Stimulated activated naive B cell treated with anti-CD40 and anti-IgM and Interleukin-4, amounts not matched to agents 10 μg/mL and 1 μg/mL and 100 μg/mL, for 72 hours (primary cell): ENCODE data around the gene ZNF654.
"Not testable (repeated sequence)": the region's sequence is repeated elsewhere in the genome, so short reads cannot be mapped to it uniquely, and the experiment has no call there.

Experiments
- ATAC-seq, 2 donors: fragments of 150-1000 bp; cut with Tn5 transposase; replicated peaks; 2 replicates each; pipeline ENCODE4 v1.10.0; 2021; ENCODE audit warnings: moderate library complexity in 1 of 2
- DNase-seq: peaks from one replicate; pipeline ENCODE4 v3.0.0; 2021
- H3K27ac Mint-ChIP-seq: one replicate; pipeline ENCODE4 v1.8.0; 2022; ENCODE audit warnings: mild to moderate bottlenecking, mixed read lengths
- H3K27me3 Mint-ChIP-seq, 2 donors: one replicate each; pipeline ENCODE4 v1.8.0; 2022; ENCODE audit warnings: mixed read lengths in 2 of 2
- H3K36me3 Mint-ChIP-seq, 2 donors: one replicate each; pipeline ENCODE4 v1.8.0; 2022; ENCODE audit warnings: mixed read lengths in 2 of 2, mild to moderate bottlenecking in 1 of 2
- H3K4me1 Mint-ChIP-seq, 2 donors: one replicate each; pipeline ENCODE4 v1.8.0; 2022; ENCODE audit warnings: mixed read lengths in 2 of 2, mild to moderate bottlenecking in 1 of 2
- H3K4me3 Mint-ChIP-seq, 2 donors: one replicate each; pipeline ENCODE4 v1.8.0; 2022; ENCODE audit warnings: mild to moderate bottlenecking in 2 of 2, mixed read lengths in 2 of 2, moderate library complexity in 1 of 2
- H3K9me3 Mint-ChIP-seq, 2 donors: one replicate each; pipeline ENCODE4 v1.8.0; 2022; ENCODE audit warnings: mixed read lengths in 2 of 2, mild to moderate bottlenecking in 1 of 2

Gene ZNF654

GRCh38 chr3:88058581-88059379 lies at the start of gene ZNF654, which contains the start of gene CGGBP1:
TSS of gene ZNF654 (plus strand) at chr3:88059255. CDS start at chr3:88059320, 65 bp downstream.
TSS of gene CGGBP1 (minus strand) at chr3:88059005. CDS start at chr3:88055976, 3,029 bp downstream.
- Mint-ChIP-seq H3K27ac (peak within 1 kb of the TSS; percentile 99), H3K9me3 (no peaks in the 10 kb centered on the region), H3K4me3 (peak within 1 kb of the TSS; percentile 96 to 99), H3K27me3 (no peaks in the 10 kb centered on the region), H3K36me3 (peaks cover 16 to 23% of the 10 kb centered on the region in 2 donors), H3K4me1 (peaks cover 17 to 40% of the 10 kb centered on the region in 2 donors)
- peak; percentile 99 for DNase-seq
- ATAC-seq: peak; percentile 91 to 94

- Mint-ChIP-seq H3K27me3 (no peaks in the 10 kb centered on the region), H3K27ac (no peak overlapping the region), H3K36me3 (no peaks in the 10 kb centered on the region), H3K9me3 (no peaks in the 10 kb centered on the region), H3K4me3 (no peak overlapping the region), H3K4me1 (peaks cover 10 to 14% of the 10 kb centered on the region in 2 donors)
- DNase-seq (no peak), ATAC-seq (no peak)
These were observed 48.2 kb upstream of the ZNF654 start for GRCh38 chr3:88010810-88011209.

GRCh38 chr3:88013592-88013991 lies 45.5 kb upstream of the ZNF654 start:
- DNase-seq (no peak), ATAC-seq (no peak)
- Mint-ChIP-seq H3K27me3 (peaks cover 0 to 10% of the 10 kb centered on the region in 2 donors), H3K4me3 (no peak overlapping the region), H3K4me1 (peaks cover 7 to 10% of the 10 kb centered on the region in 2 donors), H3K27ac (no peak overlapping the region), H3K36me3 (no peaks in the 10 kb centered on the region), H3K9me3 (no peaks in the 10 kb centered on the region)

GRCh38 chr3:88015656-88016055 lies 43.4 kb upstream of the ZNF654 start:
- H3K4me1 Mint-ChIP-seq, ATAC-seq, H3K9me3 Mint-ChIP-seq, DNase-seq, H3K27ac Mint-ChIP-seq, H3K27me3 Mint-ChIP-seq, H3K4me3 Mint-ChIP-seq, H3K36me3 Mint-ChIP-seq: not testable (repeated sequence)

GRCh38 chr3:88019024-88019423 lies 40.0 kb upstream of the ZNF654 start:
- H3K27ac Mint-ChIP-seq: no peak overlapping the region
- peaks cover 0 to 10% of the 10 kb centered on the region in 2 donors for H3K27me3 Mint-ChIP-seq
- no peak overlapping the region for H3K4me3 Mint-ChIP-seq
- H3K36me3 Mint-ChIP-seq: no peaks in the 10 kb centered on the region
- peaks cover 0 to 2% of the 10 kb centered on the region in 2 donors for H3K4me1 Mint-ChIP-seq
- ATAC-seq (peak; percentile 84 to 96), DNase-seq (no peak)
- H3K9me3 Mint-ChIP-seq: peaks cover 3 to 4% of the 10 kb centered on the region in 2 donors

GRCh38 chr3:88025001-88025552 lies 34.0 kb upstream of the ZNF654 start:
- peaks cover 0 to 8% of the 10 kb centered on the region in 2 donors for H3K4me1 Mint-ChIP-seq
- no peaks in the 10 kb centered on the region for H3K36me3 Mint-ChIP-seq
- peaks cover 6 to 8% of the 10 kb centered on the region in 2 donors for H3K9me3 Mint-ChIP-seq
- no peak overlapping the region for H3K27ac Mint-ChIP-seq
- ATAC-seq: no peak
- no peaks in the 10 kb centered on the region for H3K27me3 Mint-ChIP-seq
- no peak for DNase-seq
- H3K4me3 Mint-ChIP-seq: no peak overlapping the region

GRCh38 chr3:88028876-88029275 lies 30.2 kb upstream of the ZNF654 start:
- peaks cover 12 to 36% of the 10 kb centered on the region in 2 donors for H3K4me1 Mint-ChIP-seq
- DNase-seq (no peak), ATAC-seq (no peak)
- no peaks in the 10 kb centered on the region for H3K36me3 Mint-ChIP-seq
- peaks cover 4% of the 10 kb centered on the region in 2 donors for H3K9me3 Mint-ChIP-seq
- H3K4me3 Mint-ChIP-seq: no peak overlapping the region
- no peaks in the 10 kb centered on the region for H3K27me3 Mint-ChIP-seq
- H3K27ac Mint-ChIP-seq: no peak overlapping the region

GRCh38 chr3:88030210-88030609 lies 28.8 kb upstream of the ZNF654 start:
- peak overlapping the region; percentile 4 to 50 for H3K4me3 Mint-ChIP-seq
- no peak for DNase-seq
- no peaks in the 10 kb centered on the region for H3K36me3 Mint-ChIP-seq
- no peaks in the 10 kb centered on the region for H3K27me3 Mint-ChIP-seq
- peaks cover 4% of the 10 kb centered on the region in 2 donors for H3K9me3 Mint-ChIP-seq
- H3K27ac Mint-ChIP-seq: no peak overlapping the region
- ATAC-seq: no peak
- peaks cover 12 to 43% of the 10 kb centered on the region in 2 donors for H3K4me1 Mint-ChIP-seq

- ATAC-seq (peak; percentile 65 to 68), DNase-seq (no peak)
- H3K27ac Mint-ChIP-seq: peak overlapping the region; percentile 44
- peaks cover 0 to under 1% of the 10 kb centered on the region in 2 donors for H3K27me3 Mint-ChIP-seq
- no peaks in the 10 kb centered on the region for H3K36me3 Mint-ChIP-seq
- H3K4me1 Mint-ChIP-seq: peaks cover 12 to 43% of the 10 kb centered on the region in 2 donors
- H3K9me3 Mint-ChIP-seq: no peaks in the 10 kb centered on the region
- peak overlapping the region; percentile 77 to 84 for H3K4me3 Mint-ChIP-seq
These were observed 27.4 kb upstream of the ZNF654 start for GRCh38 chr3:88031642-88032077.

- H3K27me3 Mint-ChIP-seq: peaks cover 0 to 4% of the 10 kb centered on the region in 2 donors
- H3K27ac Mint-ChIP-seq: peak overlapping the region; percentile 44
- H3K4me1 Mint-ChIP-seq: peaks cover 12 to 43% of the 10 kb centered on the region in 2 donors
- H3K36me3 Mint-ChIP-seq: no peaks in the 10 kb centered on the region
- peak overlapping the region; percentile 77 to 84 for H3K4me3 Mint-ChIP-seq
- DNase-seq (no peak), ATAC-seq (peak in 1 of 2 donors; percentile 16)
- H3K9me3 Mint-ChIP-seq: no peaks in the 10 kb centered on the region
These were observed 26.8 kb upstream of the ZNF654 start for GRCh38 chr3:88032245-88032644.

GRCh38 chr3:88033079-88033478 lies 26.0 kb upstream of the ZNF654 start:
- H3K9me3 Mint-ChIP-seq: no peaks in the 10 kb centered on the region
- peaks cover 0 to 11% of the 10 kb centered on the region in 2 donors for H3K27me3 Mint-ChIP-seq
- peaks cover 12 to 43% of the 10 kb centered on the region in 2 donors for H3K4me1 Mint-ChIP-seq
- no peak for ATAC-seq
- no peak overlapping the region for H3K4me3 Mint-ChIP-seq
- DNase-seq: no peak
- H3K36me3 Mint-ChIP-seq: no peaks in the 10 kb centered on the region
- no peak overlapping the region for H3K27ac Mint-ChIP-seq

GRCh38 chr3:88033808-88034207 lies 25.2 kb upstream of the ZNF654 start:
- no peaks in the 10 kb centered on the region for H3K9me3 Mint-ChIP-seq
- H3K36me3 Mint-ChIP-seq: no peaks in the 10 kb centered on the region
- DNase-seq (no peak), ATAC-seq (no peak)
- peaks cover 12 to 43% of the 10 kb centered on the region in 2 donors for H3K4me1 Mint-ChIP-seq
- H3K4me3 Mint-ChIP-seq: no peak overlapping the region
- H3K27ac Mint-ChIP-seq: no peak overlapping the region
- peaks cover 0 to 11% of the 10 kb centered on the region in 2 donors for H3K27me3 Mint-ChIP-seq

GRCh38 chr3:88034491-88035275 lies 24.4 kb upstream of the ZNF654 start:
- H3K36me3 Mint-ChIP-seq: no peaks in the 10 kb centered on the region
- DNase-seq: no peak
- peak in 1 of 2 donors; percentile 20 for ATAC-seq
- H3K27ac Mint-ChIP-seq: no peak overlapping the region
- peaks cover 0 to 11% of the 10 kb centered on the region in 2 donors for H3K27me3 Mint-ChIP-seq
- H3K4me3 Mint-ChIP-seq: no peak overlapping the region
- H3K4me1 Mint-ChIP-seq: peaks cover 12 to 39% of the 10 kb centered on the region in 2 donors
- H3K9me3 Mint-ChIP-seq: no peaks in the 10 kb centered on the region

GRCh38 chr3:88036221-88036620 lies 22.8 kb upstream of the ZNF654 start:
- peaks cover 12 to 33% of the 10 kb centered on the region in 2 donors for H3K4me1 Mint-ChIP-seq

More at GRCh38 chr3:88036221-88036620, 22.8 kb upstream of the ZNF654 start:
- Mint-ChIP-seq H3K4me3 (no peak overlapping the region), H3K9me3 (no peaks in the 10 kb centered on the region), H3K27ac (no peak overlapping the region), H3K27me3 (peaks cover 0 to 11% of the 10 kb centered on the region in 2 donors), H3K36me3 (no peaks in the 10 kb centered on the region)
- ATAC-seq (no peak), DNase-seq (no peak)
